ENCODE measurements around the gene ZBTB7A.

DNA sequence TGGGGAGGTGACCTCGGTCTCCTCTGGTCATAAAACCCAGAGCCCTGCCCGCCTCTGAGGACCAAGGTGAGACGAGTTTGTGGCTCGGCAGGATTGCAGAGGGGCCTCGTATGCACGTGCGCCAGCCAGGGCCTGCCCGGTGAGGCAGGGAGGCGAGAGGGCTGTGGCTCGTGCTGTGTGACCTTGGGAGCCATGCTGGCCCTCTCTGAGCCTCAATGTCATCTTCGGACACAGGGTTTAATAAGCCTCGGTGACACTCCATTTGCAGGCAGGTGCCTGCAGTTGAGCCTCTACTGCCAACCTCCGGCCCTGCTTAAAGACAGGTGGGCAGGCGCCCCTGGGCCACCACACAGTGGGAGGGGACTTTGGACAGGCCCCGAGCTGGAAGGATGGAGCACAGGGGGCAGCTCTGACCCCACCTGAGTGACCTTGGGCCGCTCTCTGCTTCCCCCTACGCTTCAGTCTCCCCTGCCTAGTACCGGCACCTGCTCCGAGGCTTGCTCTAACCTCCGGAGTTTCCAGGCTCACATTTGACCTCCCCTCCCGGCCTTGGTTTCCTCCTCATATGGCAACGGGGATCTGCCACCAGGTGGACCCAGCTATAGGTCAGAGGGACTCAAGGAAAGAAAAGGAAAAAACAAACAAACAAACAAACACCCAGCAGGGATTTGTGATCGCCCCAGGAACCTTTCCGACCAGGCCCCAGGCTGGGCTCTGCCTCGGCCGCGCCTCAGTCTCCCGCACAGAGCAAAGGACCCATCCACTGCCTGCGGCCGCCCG is 3.1 kb downstream of the ZBTB7A start:
- TF ChIP-seq EZH2 (IDR thresholded peaks at IDR 0.05; ENCODE audit: insufficient read depth, poor library complexity, severe bottlenecking) (no peak), EZH2phosphoT487 (IDR thresholded peaks at IDR 0.05; ENCODE audit: insufficient read depth, low read depth) (no peak)
